GM21423 (cell line): ENCODE results near the gene ST3GAL5.

Experiments used
- ATAC-seq: cut with Tn5 transposase; IDR thresholded peaks from one replicate; pipeline ENCODE4 v1.9.1; 2021; ENCODE audit warnings: mild to moderate bottlenecking, moderate library complexity; ENCODE audit not compliant: unreplicated experiment

ST3GAL5 gene

DNA sequence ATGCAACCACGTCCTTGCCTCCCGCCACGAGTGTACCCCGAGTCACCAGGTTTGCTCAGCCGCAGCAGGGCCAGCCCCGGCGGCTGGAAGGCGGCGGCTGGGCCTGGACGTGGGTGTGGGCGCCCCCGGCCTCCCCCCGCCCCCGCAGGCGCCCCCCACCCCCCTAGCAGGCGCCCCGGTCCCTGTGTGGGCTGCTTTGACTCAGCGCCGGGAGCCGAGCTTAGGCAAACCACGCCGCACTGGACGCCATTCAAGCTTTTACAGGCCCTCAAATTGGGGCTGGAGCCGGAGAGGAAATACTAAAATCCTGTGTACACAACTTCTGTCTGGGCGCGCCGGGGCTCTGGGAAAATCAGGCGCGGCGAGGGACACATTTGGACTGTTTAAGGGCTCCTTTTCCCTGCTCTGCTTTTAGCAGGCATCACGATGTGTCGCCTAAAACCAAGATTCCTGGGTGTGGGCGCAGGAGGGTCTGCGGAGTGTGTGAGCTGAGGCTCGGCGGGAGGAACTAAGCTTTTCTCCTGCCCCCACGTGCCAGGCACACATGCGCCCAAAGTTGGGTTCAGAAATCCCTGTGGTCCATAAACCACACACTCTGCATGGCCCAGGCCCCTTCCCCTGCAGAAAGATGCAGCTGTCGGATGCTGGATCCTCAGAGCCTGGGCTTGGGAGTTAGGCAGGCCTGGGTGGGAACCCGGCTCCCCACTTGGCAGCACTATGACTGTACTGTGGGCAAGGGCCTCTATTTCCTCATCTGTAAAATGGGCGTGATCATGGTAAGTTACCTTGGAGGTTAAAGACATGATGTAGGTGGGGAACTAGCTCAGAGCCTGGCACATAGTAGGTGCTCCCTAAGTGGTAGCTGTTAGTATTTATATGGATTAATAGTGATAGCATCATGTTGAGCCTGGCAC lies 77.4 kb downstream of the ST3GAL5 start:
- no peak for ATAC-seq

DNA sequence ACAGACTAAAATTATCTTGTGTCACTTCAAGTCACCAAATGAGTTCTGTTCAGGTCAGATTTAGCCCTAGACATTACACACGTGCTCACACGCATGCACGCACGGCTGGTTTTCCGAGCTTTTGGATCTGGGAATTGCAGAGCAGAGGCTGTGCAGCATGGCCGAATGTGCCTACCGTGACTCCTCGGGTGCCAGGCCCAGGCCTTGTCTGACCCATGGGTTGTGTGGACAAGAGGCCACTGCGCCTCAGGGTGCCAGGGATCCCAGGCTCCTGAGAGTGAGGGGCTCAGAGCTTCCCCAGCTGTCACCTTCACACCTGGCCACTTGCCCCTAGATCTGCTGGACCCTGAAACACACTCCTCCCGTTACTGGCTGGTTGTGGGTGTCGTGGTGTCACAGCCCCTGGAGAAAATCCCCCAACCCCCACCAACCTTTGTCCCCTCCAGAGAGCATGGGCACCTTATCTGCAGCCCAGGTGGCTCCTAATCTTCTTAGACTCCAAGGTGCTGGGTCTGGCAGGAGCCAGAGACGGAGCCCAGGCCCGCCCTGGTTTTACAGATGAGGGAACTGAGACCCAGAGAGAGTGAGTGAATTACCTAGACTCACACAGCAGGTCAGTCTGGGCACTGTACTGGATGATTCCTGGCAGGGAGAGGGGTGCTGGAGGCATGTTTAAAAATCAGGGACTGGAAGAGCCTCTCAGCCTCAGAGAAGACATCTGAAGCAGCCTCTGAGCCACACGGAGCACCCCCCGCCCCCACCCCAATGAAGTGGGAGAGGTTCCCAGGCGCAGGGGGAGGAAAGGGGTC lies 78.2 kb downstream of the ST3GAL5 start:
- ATAC-seq = no peak

DNA sequence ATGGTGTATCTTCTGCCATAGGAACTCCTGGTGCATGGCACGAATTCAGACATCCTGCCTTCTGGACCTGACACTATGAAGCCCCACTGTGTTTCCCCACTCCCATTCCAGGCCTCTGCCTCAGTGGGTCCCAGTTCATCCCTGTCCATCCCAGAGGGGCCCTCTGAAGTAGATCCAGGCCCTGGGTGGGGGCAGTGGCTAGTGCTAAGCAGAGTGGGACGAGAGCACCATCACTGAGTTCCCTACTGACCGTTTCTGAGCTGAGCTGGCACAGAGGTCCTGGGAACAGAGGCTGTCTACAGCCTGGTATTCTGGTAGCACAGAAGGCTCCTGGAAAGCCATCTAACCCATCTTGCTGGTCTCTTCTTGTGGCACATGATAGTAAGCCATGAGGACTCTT lies 81.0 kb downstream of the ST3GAL5 start:
- ATAC-seq = no peak

GRCh38 chr2:85806358-85807118 lies 82.3 kb downstream of the ST3GAL5 start:
- ATAC-seq = no peak

GRCh38 chr2:85804583-85804982 lies 84.2 kb downstream of the ST3GAL5 start:
- no peak for ATAC-seq

DNA sequence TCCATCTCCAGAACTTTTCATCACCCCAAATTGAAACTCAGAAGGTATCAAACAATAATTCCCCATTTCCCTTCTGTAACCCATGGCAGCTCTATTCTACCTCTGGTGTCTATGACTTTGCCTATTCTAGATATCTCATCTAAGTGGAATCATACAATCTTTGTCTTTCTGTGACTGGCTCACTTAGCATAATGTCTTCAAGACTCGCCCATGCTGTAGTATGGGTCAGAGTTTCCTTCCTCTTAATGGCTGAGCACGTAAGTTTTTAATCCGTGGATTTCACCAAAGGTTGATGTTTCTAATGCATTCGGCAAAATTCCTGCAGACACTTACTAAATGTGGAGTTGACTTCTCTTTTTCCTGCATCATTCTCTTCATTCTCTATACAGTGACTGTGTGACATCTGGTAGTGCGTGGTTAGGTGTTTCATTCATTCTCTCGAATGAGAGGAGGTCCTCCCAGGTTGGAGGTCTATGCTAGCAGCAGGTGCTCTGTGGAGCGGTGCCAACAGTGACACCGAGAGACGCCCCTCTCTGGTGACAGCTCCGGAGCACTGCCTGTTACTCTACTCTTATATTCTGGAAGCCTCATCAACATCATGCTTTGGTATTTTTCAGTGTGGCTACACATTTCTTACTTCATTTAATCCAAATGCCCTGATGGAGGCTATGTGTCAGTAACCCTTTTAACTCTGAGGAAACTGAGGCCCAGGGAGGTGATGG lies 84.9 kb downstream of the ST3GAL5 start:
- no peak for ATAC-seq

DNA sequence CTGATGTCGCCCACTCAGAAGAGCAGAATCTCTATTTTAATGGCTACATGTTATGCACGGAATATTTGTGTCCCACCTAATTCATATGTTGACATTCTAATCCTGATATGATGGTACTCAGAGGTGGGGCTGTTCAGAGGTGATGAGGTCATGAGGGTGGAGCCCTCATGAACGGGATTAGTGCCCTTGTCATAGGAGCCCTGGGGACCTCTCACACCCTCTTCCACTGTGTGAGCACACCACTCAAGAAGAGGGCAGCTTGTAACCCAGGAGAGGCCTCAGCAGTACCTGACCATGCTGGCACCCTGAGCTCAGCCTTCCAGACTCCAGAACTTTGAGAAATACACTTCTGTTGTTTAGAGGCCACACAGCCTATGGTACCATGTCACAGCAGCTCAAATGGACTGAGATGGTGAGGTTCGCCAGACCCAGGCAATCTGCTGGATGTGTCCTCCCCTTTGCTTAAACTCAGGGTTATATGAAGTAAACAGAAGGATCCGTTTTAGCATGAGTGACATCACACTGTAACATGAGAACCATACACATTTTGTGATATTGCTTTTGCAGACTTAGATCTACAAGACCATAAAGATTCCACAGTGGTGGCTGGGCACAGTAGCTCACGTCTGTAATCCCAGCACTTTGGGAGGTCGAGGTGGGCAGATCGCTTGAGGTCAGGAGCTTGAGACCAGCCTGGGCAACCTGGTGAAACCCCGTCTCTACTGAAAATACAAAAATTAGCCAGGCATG lies 86.3 kb downstream of the ST3GAL5 start:
- ATAC-seq = no peak

DNA sequence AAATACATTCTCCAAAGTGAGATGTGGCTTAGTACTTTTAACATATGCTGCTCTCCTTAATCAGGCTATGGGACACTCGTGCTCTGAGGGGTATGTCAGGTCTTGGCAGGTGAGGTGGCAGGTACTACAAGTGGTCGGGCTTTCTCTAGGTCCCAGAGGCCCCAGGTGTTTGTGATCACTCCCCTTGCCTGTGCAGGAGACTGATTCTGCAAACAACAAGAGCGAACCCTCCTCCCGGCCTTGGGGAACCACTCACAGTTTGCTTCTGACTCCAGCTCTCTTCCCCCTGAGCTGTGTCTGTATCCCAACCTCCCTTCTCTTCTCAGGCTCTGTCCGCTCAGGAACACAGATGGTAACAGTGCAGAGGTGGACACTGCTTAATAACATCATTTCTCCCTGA lies 86.9 kb downstream of the ST3GAL5 start:
- ATAC-seq = no peak

GRCh38 chr2:85800586-85800985 lies 88.2 kb downstream of the ST3GAL5 start:
- ATAC-seq = no peak

- ATAC-seq = no peak
These were observed 89.4 kb downstream of the ST3GAL5 start for GRCh38 chr2:85799215-85799956.

DNA sequence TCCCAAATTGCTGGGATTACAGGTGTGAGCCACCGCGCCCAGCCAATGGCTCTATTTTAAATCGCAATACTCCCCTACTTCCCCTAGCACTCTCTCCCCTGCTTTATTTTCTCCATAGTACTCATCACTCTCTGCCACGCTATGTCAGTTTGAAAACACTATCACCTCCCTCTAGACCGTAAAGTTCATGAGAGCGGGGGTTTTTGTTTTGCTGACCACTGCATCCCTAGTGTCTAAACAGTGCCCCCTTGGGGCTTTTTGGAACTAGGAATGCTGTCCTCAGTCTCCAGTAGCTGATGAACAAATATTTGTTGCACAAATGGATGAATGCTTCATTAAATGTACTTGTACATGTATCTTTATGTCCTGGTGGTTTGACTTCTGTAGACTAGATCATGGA lies 90.9 kb downstream of the ST3GAL5 start:
- no peak for ATAC-seq

DNA sequence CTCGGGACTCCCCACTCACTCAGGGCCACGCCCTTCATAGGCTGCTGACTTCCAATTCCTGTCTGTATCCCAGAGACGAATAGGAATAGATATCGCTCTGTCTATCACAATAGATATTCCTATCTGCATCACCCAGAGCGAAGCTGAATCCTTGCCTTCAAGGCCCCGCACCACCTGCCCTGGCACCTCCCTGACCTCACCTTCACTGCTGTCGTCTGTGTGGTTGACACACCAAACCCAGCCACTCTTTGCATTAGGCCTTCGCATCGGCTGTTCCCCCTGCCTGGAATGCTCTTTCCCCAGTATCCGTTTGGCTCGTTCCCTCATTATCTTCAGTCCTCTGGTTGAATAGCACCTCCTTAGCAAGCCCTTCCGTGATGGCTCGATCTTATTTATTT lies 91.5 kb downstream of the ST3GAL5 start:
- ATAC-seq = no peak

DNA sequence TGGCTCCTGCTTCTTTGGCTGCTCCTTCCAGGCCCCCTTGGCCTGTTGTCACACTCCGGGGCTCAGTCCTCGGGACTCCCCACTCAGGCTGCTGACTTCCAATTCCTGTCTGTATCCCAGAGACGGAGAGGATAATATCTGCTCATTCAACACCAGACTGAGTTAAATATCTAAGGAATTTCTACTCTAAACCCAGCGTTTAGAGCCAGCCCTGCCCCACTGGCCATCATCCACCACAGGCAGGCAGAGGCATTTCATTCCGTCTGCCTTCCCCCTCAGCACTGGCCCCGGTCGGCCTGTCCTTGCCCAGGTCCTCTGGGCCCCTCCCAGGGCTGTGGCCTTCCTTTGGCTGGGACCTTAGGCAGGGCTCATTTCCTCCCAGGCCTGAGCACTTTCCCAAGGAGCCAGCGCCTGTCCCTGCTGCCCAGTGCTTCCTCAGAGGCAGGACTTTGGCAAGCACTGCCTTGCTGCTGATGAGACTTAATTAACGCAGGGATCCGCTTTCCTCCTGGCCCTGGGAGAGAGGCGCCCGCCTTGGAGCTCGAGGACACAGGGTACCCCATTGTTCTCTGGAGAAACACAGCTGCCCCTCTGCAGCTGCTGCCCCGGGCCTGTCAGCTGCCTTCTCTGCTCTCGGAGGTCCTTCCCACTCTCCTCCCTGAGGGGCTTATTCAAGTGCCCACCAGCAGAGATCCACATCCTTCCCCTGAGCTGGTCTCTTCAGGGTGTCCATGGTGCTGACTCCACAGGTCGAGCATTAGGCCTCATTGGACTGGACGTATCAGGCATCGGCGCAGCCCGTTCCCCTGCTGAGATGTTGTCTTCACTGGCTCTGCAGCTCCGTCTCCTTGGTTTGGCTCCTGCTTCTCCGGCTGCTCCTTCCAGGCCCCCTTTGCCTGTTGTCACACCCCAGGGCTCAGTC lies 92.2 kb downstream of the ST3GAL5 start:
- ATAC-seq = no peak

DNA sequence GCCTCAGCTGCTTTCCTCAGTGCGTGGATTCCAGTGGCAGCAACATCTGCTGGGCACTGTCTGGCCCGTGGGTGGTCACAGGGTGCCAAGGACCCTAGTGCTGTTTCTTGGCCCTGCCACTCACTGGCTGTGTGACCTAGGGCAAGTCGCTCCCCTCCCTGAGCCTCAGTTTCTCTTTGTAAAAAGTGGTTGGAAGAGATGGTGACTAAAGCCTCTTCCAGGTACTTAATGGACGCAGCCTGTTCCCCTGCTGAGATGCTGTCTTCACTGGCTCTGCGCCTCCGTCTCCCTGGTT lies 92.8 kb downstream of the ST3GAL5 start:
- ATAC-seq = no peak

DNA sequence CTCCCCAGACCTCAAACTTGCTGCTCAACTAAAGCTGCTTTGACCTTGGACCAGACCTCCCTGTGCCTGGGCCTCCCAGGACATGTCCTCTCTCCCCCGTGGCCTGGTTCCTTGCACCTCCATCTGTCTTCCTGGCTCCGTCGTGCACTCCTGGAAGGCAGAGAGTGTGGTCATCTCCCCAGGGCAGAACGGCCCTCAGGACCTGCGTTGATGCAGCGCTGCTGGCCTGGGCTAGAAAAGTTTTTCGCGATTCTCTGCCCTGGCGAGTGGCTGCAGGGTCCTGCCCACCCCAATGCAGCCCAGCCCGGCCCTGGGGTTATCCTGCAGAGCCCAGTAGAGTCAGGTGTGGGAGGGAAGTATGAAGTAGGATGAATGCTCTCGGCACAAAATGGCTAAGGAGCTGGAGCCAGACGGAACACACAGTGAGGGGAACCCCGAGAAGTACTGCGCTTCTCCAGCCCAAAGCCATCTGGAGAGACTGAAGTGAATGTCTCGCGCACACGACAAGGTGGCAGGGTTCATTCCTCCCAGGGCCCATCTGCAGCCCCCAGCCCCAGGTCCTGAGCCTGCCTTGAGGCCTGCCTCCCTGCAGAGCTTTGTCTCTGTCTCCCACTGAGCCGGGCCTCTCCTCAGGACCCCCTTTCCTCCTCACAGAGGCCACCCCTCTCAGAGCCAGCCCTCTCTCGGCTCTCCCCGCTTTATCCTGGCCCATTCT lies 93.3 kb downstream of the ST3GAL5 start:
- ATAC-seq = no peak

DNA sequence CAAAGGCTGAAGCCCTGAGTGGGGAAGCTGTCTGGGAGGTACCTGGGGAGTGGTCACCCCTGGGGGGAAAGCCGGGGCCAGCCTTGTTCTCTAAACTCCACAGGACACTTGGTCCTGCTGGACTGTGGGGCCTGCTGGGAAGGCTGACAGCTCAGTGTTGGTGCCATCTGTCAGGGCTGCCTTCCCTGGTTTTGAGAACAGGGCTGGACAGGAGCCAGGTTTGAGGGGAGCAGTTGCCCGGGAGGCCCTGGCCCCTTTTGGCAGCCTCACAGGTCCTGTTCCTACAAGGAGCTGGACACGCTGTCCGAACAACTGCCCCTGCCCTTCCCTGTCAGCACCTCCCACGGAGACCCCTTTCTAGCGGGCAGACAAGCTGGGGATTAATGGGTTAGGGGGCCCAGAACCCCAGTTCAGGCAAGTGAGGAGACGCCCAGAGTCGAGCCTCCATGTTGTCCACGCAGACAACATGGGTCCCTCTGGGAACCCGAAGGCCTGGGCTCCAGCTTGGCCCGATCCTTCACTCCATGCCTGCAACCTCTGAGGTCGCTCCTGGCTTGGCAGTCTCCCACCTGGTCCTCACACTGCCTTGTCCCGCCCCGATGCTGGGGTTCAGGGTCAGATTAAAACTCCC lies 94.2 kb downstream of the ST3GAL5 start:
- ATAC-seq = no peak

DNA sequence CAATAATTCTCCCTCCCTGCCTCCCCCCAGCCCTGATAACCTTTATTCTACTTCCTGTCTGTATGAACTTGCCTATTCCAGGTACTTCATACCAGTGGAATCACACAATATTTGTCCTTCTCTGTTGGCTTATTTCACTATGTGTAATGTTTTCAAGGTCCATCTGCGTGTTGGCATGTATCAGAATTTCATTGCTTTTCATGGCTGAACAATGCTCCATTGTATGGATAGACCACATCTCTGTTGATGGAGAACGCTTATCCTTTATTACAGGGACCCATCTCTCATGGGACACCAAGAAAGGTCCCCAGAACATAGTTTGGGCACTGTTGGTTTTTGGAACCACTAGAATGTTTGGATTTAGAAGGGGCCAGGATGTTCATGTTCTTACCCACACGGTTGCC lies 94.8 kb downstream of the ST3GAL5 start:
- ATAC-seq = no peak
